K562 (cell line): ENCODE measurements around the gene ANAPC5. TPM values are rescaled to one million over a fixed set of nuclear protein-coding genes. Genes with fewer than 3 reads are reported as not detected.

Experiments used
- CBX3 ChIP-seq, 2 experiments: IDR thresholded peaks; 1 replicate in 1 of 2; 2 replicates in 1 of 2; pipeline ENCODE4 v1.6.1; 2012; ENCODE audit warnings: inconsistent platforms in 2 of 2, low read length in 2 of 2, borderline replicate concordance in 1 of 2, control low read depth in 1 of 2
- CREB1 ChIP-seq, 2 experiments: sonication (generic) in 1 of 2; formaldehyde crosslinking in 1 of 2; IDR thresholded peaks; 2 replicates each; pipeline versions ENCODE4 v1.6.1 to v1.8.0; 2012 to 2022; ENCODE audit warnings: inconsistent platforms in 1 of 2, mild to moderate bottlenecking in 1 of 2, missing genetic modification reagents in 1 of 2, moderate library complexity in 1 of 2
- EP300 ChIP-seq: IDR thresholded peaks from 2 replicates; pipeline ENCODE4 v1.6.1; 2012; ENCODE audit warnings: low read length, improper control_type of control experiment
- ETV1 ChIP-seq: fragments of 450-650 bp; conservative IDR thresholded peaks from 2 replicates; pipeline ENCODE4 v1.6.1; 2016; ENCODE audit warnings: missing genetic modification characterization, control low read depth, low read depth, missing compliant biosample characterization
- FOXP1 ChIP-seq: sonication (generic); formaldehyde crosslinking; IDR thresholded peaks from 2 replicates; pipeline ENCODE4 v1.8.0; 2022; ENCODE audit warnings: mild to moderate bottlenecking, missing genetic modification reagents
- HMG20B ChIP-seq: fragments of 250-450 bp; sonication (Bioruptor Pico); IDR thresholded peaks from 2 replicates; pipeline ENCODE4 v1.5.0; 2021; ENCODE audit warnings: mild to moderate bottlenecking
- NR2F6 ChIP-seq: fragments of 450-650 bp; formaldehyde crosslinking; IDR thresholded peaks from 2 replicates; pipeline ENCODE4 v1.4.0; 2020; ENCODE audit warnings: mild to moderate bottlenecking
- SRSF7 ChIP-seq: fragments of 200-400 bp; formaldehyde crosslinking; optimal IDR thresholded peaks from 2 replicates; pipeline ENCODE3; 2017; ENCODE audit warnings: mild to moderate bottlenecking, low read depth, low read length
- WHSC1 ChIP-seq: IDR thresholded peaks from one replicate; pipeline ENCODE4 v1.6.1; 2012; ENCODE audit warnings: low read length, control low read depth, inconsistent platforms
- ZNF124 ChIP-seq: sonication (generic); formaldehyde crosslinking; IDR thresholded peaks from 2 replicates; pipeline ENCODE4 v1.8.1; 2022; ENCODE audit warnings: missing genetic modification reagents
- ZNF445 ChIP-seq: fragments of 250-450 bp; sonication (Bioruptor Pico); IDR thresholded peaks from 2 replicates; pipeline ENCODE4 v1.4.0; 2020; ENCODE audit warnings: low read depth, mild to moderate bottlenecking, moderate library complexity
- ZNF551 ChIP-seq: fragments of 250-450 bp; sonication (Bioruptor Pico); IDR thresholded peaks from 2 replicates; pipeline ENCODE4 v1.5.0; 2021; ENCODE audit warnings: mild to moderate bottlenecking, moderate library complexity
- polyA plus RNA-seq, 8 experiments: library from polyadenylated mRNA; depleted of rRNA in 4 of 8; stranded (reverse) in 5 of 8; unstranded in 3 of 8; fragments of >200 nt; fragmentation: Nextera tagmentation in 2 of 8; fragmentation: Illumina TruSeq in 1 of 8; extraction: Ambion mirVana in 2 of 8; extraction: Trizol in 1 of 8; gene quantifications; 2 replicates each; pipeline versions ENCODE4 v1.2.1 to v1.2.3, GENCODE V29; 2011 to 2014; ENCODE audit warnings: inconsistent platforms in 1 of 8, missing spikeins in 1 of 8
- total RNA-seq, 7 experiments: library from RNA; depleted of rRNA in 6 of 7; stranded (reverse); fragments of >200 nt in 6 of 7; fragmentation: Illumina TruSeq in 2 of 7; extraction: Trizol in 2 of 7; gene quantifications; 2 replicates each; pipeline versions ENCODE4 v1.2.1 to v1.2.3, GENCODE V29; 2011 to 2021; ENCODE audit warnings: low replicate concordance in 1 of 7
- TF ChIP-seq, protein P1 (sequence below): fragments of 450-650 bp; formaldehyde crosslinking; IDR thresholded peaks from 2 replicates; pipeline ENCODE4 v1.4.0; 2020; ENCODE audit warnings: mild to moderate bottlenecking, moderate library complexity
- TF ChIP-seq, protein P2 (sequence below): fragments of 450-650 bp; formaldehyde crosslinking; IDR thresholded peaks from 2 replicates; pipeline ENCODE4 v1.4.0; 2020; ENCODE audit warnings: mild to moderate bottlenecking, moderate library complexity
- TF ChIP-seq, protein P3 (sequence below): fragments of 450-650 bp; IDR thresholded peaks from 2 replicates; pipeline ENCODE4 v1.6.1; 2014; ENCODE audit warnings: low read depth, mild to moderate bottlenecking, moderate library complexity, borderline replicate concordance

Gene ANAPC5
- total and polyA plus RNA-seq, 9 of the 15 experiments (the other 6 are each of a cell fraction or from before 2014, with no cell fraction given), result 136 to 315 (median 197) TPM

DNA sequence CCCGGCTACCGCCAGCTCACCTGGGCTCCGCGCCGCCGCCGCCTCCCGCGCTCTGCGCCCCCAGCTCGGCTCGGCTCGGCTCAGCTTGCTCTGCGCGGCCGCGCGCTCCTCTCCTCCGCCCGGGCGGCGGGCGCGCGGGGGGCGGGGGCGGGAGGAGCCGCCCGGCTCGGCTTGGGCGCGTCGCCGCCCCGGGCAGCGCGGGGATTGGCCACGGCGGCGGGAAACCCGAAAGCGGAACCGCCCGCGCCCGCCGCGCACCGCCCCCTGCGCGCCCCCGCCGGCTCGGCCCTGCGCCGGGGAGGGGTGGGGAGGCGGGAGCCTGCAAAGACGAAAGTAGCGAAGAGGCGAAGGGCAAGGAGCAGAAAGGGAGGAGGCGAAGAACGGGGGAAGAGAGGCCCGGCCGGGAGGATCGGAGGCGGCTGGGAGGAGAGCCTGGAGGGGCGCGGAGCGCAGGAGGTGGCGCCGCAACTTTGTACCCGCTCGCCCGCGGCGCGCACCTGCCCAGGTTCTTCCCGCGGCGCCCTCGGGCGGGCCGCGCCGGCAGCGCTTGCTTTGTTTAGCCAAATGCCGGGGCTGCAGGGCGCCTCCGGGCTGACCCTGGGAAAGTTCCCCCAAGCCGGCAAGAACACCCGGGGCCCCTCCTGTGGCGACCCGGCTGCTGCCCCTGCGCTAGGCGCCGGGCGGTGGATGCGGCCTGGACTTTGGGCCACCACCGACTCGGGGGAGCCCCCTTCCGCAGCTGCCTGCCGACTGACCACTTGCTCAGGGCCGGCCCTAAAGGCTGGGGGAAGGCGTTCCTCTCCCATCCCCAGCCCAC lies 55.4 kb downstream of the ANAPC5 start, which contains the start of gene CAMKK2 (continued):
- TF ChIP-seq SRSF7 (no peak), CREB1 (IDR thresholded peaks at IDR 0.05) (no peak), CREB1 (CRISPR knock-in tag; IDR thresholded peaks at IDR 0.05) (no peak), FOXP1 (CRISPR knock-in tag) (0 out of 2 replicates have a peak, but pooled peaks have one; percentile 49), ETV1 (tag) (no peak), HMG20B (CRISPR knock-in tag) (no peak), CBX3 (IDR thresholded peaks at IDR 0.05; ENCODE audit: borderline replicate concordance in 1 of 2, low read length in 2 of 2) (no peak), EP300 (no peak), ZNF445 (CRISPR knock-in tag) (no peak), WHSC1 (no peak), NR2F6 (CRISPR knock-in tag) (no peak), ZNF124 (no peak), ZNF551 (CRISPR knock-in tag) (no peak)
- TF ChIP-seq, protein P1, sequence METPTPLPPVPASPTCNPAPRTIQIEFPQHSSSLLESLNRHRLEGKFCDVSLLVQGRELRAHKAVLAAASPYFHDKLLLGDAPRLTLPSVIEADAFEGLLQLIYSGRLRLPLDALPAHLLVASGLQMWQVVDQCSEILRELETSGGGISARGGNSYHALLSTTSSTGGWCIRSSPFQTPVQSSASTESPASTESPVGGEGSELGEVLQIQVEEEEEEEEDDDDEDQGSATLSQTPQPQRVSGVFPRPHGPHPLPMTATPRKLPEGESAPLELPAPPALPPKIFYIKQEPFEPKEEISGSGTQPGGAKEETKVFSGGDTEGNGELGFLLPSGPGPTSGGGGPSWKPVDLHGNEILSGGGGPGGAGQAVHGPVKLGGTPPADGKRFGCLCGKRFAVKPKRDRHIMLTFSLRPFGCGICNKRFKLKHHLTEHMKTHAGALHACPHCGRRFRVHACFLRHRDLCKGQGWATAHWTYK (CRISPR knock-in tag), result peak; percentile 52; the same call in 1 of the 2 replicates
- TF ChIP-seq, protein P2, sequence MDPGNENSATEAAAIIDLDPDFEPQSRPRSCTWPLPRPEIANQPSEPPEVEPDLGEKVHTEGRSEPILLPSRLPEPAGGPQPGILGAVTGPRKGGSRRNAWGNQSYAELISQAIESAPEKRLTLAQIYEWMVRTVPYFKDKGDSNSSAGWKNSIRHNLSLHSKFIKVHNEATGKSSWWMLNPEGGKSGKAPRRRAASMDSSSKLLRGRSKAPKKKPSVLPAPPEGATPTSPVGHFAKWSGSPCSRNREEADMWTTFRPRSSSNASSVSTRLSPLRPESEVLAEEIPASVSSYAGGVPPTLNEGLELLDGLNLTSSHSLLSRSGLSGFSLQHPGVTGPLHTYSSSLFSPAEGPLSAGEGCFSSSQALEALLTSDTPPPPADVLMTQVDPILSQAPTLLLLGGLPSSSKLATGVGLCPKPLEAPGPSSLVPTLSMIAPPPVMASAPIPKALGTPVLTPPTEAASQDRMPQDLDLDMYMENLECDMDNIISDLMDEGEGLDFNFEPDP (CRISPR knock-in tag), result no peak
- TF ChIP-seq, protein P3, sequence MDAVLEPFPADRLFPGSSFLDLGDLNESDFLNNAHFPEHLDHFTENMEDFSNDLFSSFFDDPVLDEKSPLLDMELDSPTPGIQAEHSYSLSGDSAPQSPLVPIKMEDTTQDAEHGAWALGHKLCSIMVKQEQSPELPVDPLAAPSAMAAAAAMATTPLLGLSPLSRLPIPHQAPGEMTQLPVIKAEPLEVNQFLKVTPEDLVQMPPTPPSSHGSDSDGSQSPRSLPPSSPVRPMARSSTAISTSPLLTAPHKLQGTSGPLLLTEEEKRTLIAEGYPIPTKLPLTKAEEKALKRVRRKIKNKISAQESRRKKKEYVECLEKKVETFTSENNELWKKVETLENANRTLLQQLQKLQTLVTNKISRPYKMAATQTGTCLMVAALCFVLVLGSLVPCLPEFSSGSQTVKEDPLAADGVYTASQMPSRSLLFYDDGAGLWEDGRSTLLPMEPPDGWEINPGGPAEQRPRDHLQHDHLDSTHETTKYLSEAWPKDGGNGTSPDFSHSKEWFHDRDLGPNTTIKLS, result 0 out of 2 replicates have a peak, but pooled peaks have one; percentile 11
